ENCODE data around the gene TCL1A. TPM values are rescaled to one million over a fixed set of nuclear protein-coding genes. Genes with fewer than 3 reads are reported as not detected.
"Not testable (repeated sequence)": the region's sequence is repeated elsewhere in the genome, so short reads cannot be mapped to it uniquely, and the experiment has no call there.

The TCL1A gene
- total RNA-seq, 4 donors from 2014 or later = 0.99 TPM; not detected in 3

DNA sequence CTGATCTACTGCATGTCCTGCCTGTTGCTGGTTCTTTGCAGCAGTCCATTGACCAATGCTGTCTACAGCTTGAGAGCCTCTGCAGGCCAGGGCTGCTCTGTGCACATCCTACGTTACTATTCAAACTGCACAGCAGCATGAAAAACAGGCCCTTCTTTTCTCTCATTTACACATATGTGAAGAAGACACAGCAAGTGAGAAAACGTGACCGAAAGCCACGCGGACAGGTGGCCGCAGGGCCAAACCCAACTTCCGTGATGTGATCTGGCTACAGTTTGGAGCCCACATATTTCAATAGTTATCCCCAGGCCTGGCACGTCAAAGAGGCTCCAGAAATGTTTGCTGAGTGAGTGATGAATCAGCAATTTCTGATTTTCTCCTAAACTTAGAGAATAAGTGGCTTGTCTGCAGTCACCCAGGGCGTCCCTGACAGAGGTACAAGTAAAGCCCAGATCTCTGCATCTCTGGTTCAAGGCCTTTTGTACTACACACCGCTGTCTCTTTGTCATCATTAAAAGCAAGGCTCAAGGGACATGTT, 45.6 kb downstream of the TCL1A start:
- peaks cover 0 to 37% (median 0%) of the 10 kb centered on the region in 4 donors for H3K27me3 ChIP-seq
- DNase-seq (ENCODE audit: extremely low spot score) = no peak
- peaks cover 0 to 1% (median 0%) of the 10 kb centered on the region in 4 donors for H3K4me1 ChIP-seq
- no peak for TF ChIP-seq POLR2AphosphoS5 (IDR thresholded peaks at IDR 0.05)
- TF ChIP-seq, protein P1, sequence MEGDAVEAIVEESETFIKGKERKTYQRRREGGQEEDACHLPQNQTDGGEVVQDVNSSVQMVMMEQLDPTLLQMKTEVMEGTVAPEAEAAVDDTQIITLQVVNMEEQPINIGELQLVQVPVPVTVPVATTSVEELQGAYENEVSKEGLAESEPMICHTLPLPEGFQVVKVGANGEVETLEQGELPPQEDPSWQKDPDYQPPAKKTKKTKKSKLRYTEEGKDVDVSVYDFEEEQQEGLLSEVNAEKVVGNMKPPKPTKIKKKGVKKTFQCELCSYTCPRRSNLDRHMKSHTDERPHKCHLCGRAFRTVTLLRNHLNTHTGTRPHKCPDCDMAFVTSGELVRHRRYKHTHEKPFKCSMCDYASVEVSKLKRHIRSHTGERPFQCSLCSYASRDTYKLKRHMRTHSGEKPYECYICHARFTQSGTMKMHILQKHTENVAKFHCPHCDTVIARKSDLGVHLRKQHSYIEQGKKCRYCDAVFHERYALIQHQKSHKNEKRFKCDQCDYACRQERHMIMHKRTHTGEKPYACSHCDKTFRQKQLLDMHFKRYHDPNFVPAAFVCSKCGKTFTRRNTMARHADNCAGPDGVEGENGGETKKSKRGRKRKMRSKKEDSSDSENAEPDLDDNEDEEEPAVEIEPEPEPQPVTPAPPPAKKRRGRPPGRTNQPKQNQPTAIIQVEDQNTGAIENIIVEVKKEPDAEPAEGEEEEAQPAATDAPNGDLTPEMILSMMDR (IDR thresholded peaks at IDR 0.05) = no peak
- TF ChIP-seq EP300 (IDR thresholded peaks at IDR 0.05) = no peak
- no peak for TF ChIP-seq POLR2A (IDR thresholded peaks at IDR 0.05; ENCODE audit: low read depth)
- H3K27ac ChIP-seq (replicated peaks in 1 of 4) = no peak overlapping the region
- H3K9me3 ChIP-seq = no peaks in the 10 kb centered on the region
- WGBS = 65% methylated on average over 9 of the region's 10 CpGs
- no peaks in the 10 kb centered on the region for H3K36me3 ChIP-seq
- no peak overlapping the region for H3K4me3 ChIP-seq
- intact Hi-C loops (cut with DNase I) = no loop called here

DNA sequence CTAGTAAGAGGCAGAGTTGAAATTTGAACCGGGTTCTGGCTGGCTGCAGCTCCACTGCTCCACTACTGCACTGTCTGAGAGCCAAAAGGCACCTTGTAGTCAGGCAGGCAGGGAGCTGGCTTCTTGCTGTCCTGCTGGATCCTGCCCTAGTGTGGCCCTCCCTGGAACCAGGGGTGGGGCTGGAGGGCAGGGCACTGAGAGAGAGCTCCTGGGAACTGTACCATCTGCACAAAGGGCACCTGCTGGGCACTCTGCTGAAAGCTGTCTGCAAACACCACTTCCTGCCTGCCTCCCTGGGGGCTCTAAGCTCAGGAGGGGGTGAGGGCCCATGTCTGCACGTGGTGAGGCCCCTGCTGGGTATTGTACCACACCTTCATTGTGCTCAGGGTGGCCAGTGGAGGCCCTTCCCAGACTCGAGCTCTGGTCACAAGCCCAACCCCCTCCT, 46.7 kb downstream of the TCL1A start:
- no peak for TF ChIP-seq POLR2AphosphoS5 (IDR thresholded peaks at IDR 0.05)
- TF ChIP-seq, protein P1 (IDR thresholded peaks at IDR 0.05) = no peak
- TF ChIP-seq POLR2A (IDR thresholded peaks at IDR 0.05; ENCODE audit: low read depth) = no peak
- TF ChIP-seq EP300 (IDR thresholded peaks at IDR 0.05) = no peak
- Histone ChIP-seq H3K27me3 (peaks cover 0 to 30% (median 0%) of the 10 kb centered on the region in 4 donors), H3K9me3 (no peaks in the 10 kb centered on the region), H3K4me1 (peaks cover 0 to 10% (median 5%) of the 10 kb centered on the region in 4 donors), H3K36me3 (no peaks in the 10 kb centered on the region), H3K27ac (replicated peaks in 1 of 4) (no peak overlapping the region), H3K4me3 (no peak overlapping the region)
- 15% methylated on average over 3 of the region's 3 CpGs for WGBS
- intact Hi-C loops (cut with DNase I) = no loop called here
- no peak for DNase-seq (ENCODE audit: extremely low spot score)

DNA sequence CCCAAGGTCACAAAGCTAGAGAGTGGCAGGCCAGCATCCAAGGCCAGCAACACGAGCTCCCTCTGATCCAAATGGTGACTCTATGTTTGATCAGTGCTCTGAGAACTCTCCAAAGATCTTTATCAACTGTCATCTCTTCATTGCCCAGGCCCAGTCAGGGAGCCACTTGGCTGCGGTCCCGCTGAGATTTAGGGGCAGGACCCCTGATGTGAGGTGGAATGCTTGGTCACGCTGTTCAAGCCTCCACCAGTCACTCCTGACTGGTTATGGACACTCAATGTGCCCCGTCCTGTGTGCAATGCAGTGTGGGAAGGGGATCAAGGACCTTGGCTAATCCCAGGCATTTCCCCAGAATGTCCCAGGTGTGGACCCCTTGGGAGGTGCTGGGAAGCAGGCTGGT, 47.5 kb downstream of the TCL1A start:
- no peak for TF ChIP-seq POLR2AphosphoS5 (IDR thresholded peaks at IDR 0.05)
- TF ChIP-seq, protein P1 (IDR thresholded peaks at IDR 0.05) = no peak
- TF ChIP-seq POLR2A (IDR thresholded peaks at IDR 0.05; ENCODE audit: low read depth) = no peak
- no peak for TF ChIP-seq EP300 (IDR thresholded peaks at IDR 0.05)
- peaks cover 0 to 27% (median 0%) of the 10 kb centered on the region in 4 donors for H3K27me3 ChIP-seq
- H3K4me1 ChIP-seq = peaks cover 0 to 10% (median 5%) of the 10 kb centered on the region in 4 donors
- intact Hi-C loops (cut with DNase I) = no loop called here
- no peak overlapping the region for H3K4me3 ChIP-seq
- no peak overlapping the region for H3K27ac ChIP-seq (replicated peaks in 1 of 4)
- H3K36me3 ChIP-seq = no peaks in the 10 kb centered on the region
- H3K9me3 ChIP-seq = no peaks in the 10 kb centered on the region
- WGBS = 73% methylated on average over 4 of the region's 5 CpGs
- no peak for DNase-seq (ENCODE audit: extremely low spot score)

DNA sequence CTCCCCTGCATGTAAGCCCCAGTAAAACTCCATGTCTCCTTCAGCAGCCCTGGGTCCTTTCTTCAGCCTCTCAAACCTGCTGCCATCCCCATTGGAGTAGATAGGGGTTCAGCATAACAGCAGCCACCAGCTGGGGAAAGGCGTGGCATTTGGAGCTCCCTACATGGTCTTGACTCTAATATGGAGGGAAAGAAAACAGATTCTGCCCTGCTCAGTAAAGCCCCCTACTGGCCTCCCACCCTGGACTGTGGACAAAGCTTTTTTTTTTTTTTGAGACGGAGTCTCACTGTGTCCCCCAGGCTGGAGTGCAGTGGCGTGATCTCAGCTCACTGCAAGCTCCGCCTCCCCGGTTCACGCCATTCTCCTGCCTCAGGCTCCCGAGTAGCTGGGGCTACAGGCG, 48.4 kb downstream of the TCL1A start:
- H3K27ac ChIP-seq (replicated peaks in 1 of 4); H3K36me3 ChIP-seq; DNase-seq (ENCODE audit: extremely low spot score); H3K9me3 ChIP-seq; H3K4me3 ChIP-seq; intact Hi-C loops (cut with DNase I): not testable (repeated sequence)
- Histone ChIP-seq H3K27me3 (peaks cover 0 to 29% (median under 1%) of the 10 kb centered on the region in 4 donors), H3K4me1 (peaks cover 0 to 10% (median 5%) of the 10 kb centered on the region in 4 donors)
- WGBS = 77% methylated on average over 8 of the region's 8 CpGs

DNA sequence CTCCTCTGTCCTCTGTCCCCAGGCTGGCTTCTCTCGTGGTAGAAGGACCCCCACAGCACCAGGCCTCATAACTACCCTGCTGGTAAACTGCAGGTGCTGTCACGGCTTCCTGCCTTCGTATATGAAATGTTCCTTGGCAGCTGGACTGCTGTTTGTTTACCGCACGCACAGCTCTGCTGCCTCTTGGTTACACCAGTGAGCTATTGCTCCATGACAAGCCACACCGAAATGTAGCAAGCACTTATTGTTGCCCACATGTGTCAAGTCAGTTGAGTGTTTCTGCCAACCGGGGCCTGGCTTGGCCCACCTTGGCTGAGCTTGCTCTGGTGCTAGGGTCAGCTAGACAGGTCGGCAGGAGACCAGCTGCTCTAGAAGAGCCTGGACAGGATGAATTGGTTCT, 49.4 kb downstream of the TCL1A start:
- intact Hi-C loops (cut with DNase I) = no loop called here
- no peaks in the 10 kb centered on the region for H3K9me3 ChIP-seq
- H3K4me3 ChIP-seq = no peak overlapping the region
- DNase-seq (ENCODE audit: extremely low spot score) = no peak
- no peak overlapping the region for H3K27ac ChIP-seq (replicated peaks in 1 of 4)
- H3K36me3 ChIP-seq = no peaks in the 10 kb centered on the region
- TF ChIP-seq, protein P1 (IDR thresholded peaks at IDR 0.05) = no peak
- TF ChIP-seq POLR2AphosphoS5 (IDR thresholded peaks at IDR 0.05) = no peak
- TF ChIP-seq POLR2A (IDR thresholded peaks at IDR 0.05; ENCODE audit: low read depth) = no peak
- TF ChIP-seq EP300 (IDR thresholded peaks at IDR 0.05) = no peak
- peaks cover 0 to 32% (median 2%) of the 10 kb centered on the region in 4 donors for H3K27me3 ChIP-seq
- peaks cover 0 to 10% (median 5%) of the 10 kb centered on the region in 4 donors for H3K4me1 ChIP-seq
- WGBS = 84% methylated on average over 6 of the region's 8 CpGs

All from esophagus muscularis mucosa (tissue), 4 donors.